GM19452 (cell line): Measurements from ENCODE around the gene MNX1.

Experiments used
- ATAC-seq: cut with Tn5 transposase; IDR thresholded peaks from one replicate; pipeline ENCODE4 v1.9.1; 2021; ENCODE audit not compliant: unreplicated experiment

MNX1 gene

DNA sequence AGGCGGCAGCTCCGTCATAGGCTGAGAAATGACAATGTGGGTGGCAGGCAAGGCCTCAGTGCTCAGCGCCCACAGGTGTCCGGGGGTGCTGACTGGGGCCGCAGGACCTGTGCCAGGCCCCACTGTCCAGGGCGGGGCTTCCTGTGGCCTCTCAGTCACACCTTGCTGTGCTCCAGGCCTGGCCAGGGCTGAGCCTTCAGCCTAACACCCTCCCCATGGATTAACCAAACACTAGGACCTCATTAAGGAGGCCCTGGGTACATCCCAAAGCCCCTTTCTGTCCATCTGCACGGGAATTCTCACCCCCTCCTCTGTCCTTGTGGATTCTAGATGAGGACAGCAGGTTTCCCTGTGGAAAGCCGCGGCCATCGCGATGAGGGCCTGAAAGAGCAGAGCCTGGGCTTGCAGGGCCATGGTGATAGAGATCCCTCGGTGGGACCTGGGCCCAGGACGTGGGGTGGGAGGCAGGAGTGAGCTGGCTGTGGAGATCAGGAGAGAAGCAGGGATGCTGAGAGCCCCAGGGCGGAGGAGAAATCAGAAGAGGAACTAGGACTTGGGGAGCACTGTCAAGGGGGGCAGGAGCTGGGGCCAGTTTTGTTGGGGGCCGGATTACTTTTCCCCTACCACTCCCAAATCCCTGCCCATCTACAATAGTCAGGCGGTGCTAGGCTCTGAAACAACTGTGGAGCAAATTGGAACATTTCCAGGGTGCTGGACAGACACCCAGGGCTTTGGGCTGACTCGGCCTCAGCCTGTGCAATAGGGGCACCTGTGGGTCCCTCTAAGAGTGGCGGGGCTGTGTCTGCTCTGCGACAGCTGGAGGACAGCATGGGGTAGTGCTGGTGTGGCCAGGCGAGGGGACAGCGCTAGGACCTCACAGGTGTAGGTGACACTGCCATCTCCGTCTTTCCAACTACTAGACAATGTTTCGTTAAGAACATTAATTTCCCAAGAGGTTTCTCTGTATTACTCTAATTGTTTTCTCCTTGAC, 23.3 kb upstream of the MNX1 start:
- no peak for ATAC-seq

DNA sequence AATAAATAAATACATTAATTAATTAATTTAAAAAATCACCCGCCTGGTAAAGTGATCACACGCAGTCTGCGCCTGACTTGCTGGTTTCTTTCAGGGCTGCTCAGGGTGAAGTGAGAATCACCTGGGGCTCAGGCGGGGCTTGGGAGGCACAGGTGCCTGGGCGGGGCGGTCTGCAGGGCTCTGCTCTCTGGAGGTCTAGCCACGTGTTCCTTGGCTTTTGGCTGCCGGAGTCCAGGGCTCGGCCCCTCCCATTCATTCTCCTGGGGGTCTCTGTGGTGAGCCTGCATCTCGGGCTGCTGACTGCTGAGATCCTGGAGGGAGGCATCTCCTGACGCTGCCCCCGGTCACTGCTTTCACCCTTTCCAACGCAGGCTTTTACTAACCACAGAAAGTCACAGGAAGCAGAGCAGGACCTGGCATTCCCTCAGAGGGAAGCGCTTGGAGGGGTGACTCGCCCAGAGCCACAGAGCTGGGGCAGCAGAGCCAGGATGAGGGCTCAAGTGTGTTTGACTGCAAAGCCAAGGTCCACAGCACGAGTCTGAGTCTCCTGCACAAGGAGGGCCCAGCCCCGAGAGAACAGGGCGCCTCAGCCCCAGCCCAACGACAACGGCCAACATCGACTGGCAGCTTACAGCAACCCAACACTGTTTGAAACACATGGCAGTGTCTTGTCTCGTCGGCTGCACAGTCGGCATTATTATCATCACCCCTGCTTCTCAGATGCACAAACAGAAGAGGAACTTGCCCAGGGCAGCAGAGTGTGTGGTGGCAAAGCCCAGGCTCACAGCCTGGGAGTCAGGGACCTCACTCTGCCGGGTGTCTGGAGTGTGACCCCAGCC, 22.4 kb upstream of the MNX1 start:
- no peak for ATAC-seq

DNA sequence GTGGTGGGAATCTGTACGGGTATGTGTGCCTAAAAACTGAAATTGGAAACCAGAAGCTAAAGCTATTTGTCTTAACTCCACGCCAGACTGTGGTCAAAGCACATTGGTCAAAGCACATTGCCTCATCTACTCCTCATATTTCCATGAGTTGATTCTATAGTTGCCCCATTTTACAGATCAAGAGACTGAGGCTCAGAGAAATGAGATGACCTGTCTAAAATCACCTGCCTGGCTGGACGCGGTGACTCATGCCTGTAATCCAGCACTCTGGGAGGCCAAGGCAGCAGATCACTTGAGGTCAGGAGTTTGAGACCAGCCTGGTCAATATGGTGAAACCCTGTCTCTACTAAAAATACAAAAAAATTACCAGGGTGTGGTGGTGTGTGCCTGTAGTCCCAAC, 21.7 kb upstream of the MNX1 start:
- ATAC-seq: no peak

DNA sequence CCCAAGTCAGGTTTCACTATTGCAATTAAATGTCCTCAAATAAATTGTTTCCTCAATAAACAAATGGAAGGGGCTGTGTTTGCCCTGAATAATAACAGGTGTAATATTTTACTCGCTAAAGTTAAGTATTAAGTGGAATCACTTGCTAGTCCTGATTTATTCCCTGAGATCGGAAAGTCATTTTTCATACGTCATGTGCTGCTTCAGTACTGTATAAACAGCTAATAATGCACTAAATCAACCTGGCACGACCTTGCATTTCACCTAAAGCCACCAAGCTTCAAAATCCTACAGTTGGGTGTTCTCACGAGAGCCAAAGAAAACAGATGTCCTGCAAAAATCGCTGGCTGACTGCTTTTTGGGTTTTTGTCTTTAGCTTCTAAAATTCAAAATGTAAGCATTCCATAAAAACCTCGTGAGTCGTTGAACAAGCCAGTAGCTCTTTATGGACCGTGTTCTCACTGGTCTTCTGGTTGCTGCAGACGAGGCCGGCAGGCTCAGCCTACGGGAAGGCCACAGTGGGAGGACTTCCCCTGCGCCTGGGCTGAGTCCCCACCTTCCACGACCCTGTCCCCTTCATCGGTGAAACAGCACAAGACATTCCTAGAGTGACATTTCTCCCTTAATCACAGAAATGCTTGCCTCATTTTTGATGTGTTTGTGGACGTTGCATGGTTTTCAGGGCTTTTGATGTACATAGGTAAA, 17.9 kb upstream of the MNX1 start:
- no peak for ATAC-seq

DNA sequence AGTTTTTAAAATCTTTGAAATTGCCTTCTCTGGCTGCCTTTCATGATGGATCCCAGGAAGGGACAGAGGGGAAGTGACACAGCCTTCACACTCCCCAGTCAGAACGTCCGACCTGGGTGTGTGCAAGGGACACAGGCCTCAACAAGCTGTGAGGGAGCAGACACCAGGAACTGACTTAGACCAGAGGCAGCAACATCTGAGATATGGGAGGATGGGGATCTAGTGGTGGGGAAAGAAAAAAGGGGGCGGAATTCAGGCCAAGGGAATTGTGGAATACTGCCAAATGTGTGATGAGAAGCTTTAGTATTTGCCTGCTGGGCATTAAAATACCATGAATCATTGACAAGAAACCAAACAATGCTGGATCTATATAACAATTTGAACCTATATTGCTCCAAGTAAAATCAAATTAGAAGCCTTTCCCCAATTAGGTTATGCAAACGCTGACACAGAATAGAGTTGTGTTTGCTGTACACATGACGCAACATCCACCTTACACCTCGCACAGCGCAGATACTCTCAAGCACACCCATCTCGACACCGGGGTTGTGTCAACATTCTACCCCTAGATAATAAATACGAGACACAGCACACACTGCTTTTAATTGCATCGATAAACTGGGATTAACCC, 17.2 kb upstream of the MNX1 start:
- ATAC-seq: no peak

DNA sequence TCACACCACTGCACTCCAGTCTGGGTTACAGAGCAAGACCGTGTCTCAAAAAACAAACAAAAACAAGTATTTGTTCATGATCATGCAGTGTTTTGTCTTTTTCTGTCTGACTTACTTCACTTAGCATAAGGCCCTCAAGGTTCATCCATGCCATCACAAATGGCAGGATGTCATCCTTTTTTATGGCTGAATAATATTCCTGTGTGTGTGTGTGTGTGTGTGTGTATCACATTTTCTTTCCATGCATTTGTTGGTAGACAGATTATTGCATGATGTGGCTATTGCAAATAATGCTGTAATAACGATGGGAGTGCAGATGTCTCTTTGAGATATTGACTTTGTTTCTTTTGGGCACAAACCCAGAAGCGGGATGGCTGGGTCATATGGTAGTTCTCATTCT, 14.3 kb upstream of the MNX1 start:
- ATAC-seq: no peak

DNA sequence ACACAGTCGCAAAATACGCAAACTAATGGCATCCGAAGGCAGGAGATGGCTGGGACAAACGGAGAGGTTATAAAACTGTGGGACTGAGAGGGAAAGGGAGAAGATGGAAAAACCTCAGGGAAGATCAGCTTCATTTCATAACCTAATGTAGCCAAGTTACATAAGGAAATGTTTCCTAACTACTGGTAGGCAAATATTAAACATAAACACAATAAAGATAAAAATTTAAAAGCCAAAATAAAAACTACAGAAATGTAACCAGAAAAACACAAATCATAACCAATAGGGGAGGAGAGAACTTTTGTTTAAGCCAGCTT, 13.1 kb upstream of the MNX1 start:
- no peak for ATAC-seq

DNA sequence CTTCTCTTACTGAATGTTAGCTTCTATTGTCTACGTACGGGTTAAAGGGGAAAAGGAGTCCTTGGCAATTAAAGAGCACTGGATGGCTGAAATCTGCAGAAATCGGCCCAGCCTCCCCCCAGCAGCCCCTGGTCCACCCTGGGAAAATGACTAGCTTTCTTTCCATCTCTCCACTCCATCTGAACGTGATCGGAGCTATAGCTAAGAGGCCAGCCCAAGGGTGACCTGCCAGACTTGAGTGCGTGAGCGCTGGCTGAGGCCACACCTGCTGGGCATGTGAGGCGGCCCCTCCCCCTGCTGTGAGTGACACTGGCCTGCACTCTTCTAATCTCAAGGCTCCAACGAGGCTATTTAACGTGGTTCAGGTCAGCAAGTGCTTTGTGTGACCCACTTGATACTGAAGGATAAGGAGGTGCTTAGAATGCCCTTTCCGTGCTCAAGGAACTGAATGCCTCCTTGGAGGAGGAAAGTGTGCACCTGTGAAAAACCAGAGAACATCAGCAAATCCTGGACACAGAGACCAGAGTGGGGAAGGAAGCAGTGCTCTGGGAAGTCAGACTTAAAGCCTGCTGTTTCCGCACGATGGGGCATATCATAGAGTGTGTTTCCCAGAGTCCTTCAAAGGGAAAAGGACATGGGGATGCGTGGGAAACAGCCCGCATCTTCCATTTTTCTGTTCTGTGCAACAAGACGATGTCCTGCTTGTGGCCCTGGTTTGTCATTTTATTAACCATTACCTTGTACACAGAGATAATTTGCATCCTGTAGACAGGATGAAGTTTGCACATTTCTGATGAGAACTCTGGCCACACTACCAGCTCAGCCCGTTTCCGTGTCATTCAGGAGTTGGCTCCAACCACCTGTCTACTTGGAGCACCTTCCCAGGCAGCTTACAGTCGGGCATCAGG, 12.5 kb upstream of the MNX1 start:
- ATAC-seq: no peak

DNA sequence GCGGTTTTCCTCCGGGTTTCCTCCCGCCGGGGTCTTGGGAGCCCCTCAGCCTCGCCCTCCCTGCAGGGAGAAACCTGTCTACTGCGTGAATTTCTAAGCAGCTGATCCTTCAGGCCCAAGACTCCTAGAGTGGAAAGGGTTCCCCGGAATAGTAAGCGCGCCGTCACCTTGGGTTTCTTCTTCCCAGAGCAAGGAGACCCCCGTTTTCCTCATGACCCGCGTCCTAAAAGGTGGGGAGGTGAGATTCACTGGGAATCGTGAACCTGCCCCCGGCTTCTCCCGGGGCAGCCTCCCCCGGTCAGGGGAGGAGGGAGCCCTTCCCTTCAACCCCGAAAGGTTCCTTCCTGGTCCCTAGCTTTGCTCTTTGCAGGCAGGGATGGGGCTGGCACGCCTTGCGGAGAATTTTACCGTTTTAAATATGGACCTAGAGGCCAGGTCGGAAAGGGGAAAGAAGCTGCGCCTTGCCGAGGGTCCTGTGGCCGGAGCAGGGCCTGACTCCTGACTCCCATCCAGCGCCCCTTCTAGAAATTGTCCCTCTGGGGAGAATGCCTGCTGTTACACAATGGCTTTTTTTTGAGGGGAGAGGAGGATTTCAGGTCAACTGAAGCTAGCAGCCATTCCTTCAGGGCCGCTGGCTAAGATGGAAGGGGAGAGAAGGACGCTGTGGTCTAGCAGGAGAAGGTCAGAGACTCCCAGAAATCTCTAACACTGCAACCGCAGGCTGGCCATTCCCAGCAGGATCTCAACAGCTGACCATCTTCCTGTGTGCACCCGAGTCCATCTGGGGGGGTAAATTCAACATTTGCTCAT, 11.6 kb upstream of the MNX1 start:
- no peak for ATAC-seq

DNA sequence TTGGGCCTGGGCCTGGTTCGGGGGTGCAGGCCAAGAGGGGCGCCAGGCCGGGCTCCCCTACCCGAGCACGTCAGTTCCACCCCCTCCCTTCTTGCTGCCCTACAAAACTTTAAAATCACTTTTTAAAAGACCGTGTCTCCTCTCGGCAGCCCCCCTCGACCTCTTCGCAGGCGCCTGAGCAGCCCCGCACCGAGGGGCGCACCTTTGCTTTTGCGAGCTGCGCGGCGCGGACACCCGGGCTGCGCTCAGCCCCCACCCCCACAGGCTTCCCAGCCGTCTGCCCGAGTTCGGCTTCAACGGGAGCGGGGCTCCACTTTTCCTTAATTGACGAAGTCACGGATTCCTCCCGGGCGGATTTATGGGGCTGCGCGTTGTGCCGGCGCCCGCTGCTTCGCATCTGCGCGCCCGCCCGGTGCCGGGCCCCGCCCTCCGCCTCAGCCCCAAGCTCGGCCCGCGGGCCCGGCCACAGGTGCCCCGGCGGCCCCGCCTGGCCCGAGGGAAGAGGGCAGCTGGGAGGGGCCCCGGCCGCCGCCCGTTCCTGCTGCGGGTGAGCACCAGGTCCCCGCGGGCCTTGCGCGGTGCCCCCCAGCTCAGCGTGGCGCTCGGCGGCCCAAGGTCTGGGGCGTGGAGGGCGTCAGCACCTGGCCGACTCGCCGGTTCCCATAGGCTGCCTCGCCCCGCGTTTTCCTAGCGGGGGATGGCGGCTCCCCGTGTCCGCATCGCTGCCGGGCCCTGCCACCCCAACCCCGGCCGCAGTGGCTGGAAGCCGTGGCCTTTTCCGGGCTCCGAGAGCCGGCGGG, 10.8 kb upstream of the MNX1 start:
- ATAC-seq: no peak

DNA sequence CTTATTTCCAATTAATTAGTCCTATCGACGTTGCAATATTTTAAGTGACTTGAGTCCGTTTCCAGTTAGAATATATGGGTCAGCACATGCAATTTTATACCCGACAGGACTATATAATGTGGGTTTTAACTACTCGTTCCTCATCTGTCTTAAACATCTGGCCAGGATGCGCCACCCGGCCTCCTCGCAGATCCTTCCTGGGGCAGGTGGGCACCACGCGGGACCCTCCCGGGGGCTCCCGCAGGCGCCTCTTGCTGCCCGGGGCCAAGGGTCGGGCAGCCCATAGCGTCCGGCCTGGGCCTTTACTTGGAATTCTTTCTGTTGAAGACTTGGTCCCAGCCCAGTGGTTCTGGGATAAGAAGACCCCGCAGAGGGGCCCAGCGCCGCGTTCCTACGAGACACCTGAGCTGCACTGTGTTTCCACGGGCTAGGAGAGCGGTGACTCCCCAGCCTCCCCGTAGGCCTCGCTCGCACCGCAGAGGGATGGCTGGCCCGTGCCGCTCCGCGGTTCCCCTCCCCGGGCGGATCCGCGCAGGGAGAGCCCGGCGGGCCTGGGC, 10.1 kb upstream of the MNX1 start:
- ATAC-seq: no peak

DNA sequence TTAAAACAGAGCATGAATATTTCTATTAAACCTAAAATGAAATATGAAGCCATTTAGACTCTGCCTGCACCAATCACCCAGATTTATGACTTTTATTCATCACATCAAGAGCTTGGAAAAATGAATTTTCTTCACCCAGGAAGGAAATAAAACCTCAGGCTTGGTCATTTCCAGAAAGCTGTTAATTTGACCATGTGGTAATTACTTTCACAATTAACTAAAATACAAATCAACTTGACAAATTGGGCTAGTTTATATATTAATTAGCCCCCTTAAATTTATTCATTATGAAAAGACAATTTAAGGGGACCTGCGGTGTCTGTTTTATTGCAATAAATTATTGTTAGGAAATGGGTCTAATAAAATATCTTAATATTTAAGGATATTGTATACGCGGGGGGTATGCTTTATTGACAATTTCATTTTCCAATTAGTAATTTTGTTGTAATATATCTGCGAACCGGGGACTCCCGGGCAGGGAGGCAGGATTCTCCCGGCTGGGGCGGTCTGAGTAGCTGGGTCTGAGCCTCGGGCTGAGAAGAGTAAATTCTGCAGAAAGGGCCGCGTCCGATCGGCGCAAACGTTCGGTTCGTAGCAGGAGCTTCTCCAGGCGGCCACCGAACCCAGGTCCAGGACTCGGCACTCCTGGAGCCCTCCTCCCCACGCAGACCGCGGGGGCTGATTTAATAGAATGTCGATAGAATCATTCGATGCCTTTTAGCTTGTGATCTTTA, 9.4 kb upstream of the MNX1 start:
- ATAC-seq: no peak

DNA sequence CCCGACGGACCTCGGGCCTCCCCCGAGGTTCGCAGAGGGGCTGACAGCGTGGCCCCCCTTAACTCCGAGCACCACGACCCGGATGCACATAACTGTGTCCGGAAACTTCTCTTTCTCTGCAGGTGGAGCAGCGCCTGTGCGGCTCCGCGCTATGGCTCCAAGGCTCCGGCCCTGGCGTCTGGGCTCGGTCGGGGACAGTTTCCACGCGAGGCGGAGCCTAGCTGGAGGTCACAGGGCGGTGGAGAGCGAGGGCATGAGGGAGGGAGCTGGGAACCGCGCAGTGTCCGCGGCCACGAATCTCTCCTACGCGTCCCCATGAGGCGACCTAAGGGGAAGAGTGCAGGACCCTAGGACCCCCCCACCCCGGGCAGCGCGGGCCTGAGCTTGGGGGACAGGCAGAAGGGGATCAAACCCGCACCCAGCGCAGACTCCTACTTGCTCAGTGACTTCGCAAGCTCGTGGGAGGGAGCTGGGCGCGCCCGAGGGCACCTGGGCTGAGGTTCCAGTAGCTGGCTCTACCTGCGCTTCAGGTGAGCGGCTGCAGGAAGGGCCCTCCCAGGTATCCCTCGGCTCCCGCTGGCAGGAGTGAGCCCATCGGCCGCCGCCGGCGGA, 8.6 kb upstream of the MNX1 start:
- ATAC-seq: no peak

DNA sequence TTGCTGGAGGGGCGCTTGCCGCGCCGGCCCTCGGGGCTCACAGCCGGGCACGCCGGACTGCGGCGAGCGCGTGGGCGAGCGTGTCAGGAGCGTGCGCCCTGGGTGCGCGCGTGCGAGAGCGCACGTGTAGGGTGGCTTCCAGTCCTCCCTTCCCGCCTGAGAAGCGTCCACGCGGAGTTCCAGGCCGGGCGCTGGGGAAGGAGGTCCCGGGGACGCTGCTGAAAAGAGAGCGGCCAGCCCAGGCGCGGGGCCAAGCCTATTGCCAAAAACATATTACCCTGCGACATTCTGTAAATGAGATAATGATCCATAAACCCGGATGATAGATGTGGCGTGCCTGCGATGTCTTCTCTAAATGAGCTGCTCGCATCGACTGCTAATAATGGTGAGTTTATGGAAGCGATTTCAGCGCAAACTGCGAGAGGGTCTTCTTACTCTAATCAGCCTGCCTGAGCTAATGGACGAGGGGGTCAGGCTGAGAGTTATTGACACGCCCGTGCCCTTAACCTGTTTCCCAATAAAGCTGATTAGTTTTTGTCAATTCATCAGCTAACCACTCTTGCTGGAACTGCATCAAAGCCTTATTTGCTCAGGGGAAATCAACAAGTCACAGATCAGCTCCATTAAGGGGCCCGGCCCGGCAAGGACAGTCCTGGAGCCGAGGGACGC, 8.0 kb upstream of the MNX1 start:
- no peak for ATAC-seq

DNA sequence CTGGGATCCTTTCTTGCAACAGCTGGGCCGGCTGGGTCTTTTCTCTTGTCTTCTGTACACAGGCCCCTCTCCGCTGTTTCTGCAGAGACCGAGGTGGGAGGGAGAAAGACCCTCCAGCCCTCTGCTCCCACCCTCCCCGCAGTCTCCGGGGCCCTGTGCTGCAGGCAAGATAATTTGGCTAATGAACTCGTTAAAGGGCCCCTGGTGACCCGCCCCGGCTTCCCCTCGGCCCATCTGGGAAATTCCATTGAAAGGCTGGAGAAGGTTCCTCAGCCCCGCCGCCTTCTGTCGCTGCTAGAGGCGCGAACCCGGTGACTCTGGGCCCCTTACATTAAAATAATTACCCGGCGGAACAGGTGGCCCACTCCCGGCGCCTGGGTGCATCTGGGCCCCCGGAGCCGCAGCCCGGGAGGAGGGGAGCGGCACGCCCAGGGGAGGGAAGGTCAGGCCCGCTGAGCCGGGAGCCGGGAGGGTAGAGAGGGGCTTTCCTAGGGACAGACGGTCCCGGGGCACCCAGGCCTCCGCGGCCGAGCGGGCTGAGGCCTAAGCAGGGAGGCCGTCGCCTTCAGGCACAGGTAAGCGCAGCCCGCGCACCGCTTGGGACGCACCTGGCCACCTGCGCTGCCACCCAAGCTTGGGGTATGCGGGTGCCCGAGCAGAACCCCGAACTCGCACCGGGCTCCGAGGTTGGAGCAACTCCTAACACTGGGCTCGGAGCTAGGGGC, 7.3 kb upstream of the MNX1 start:
- ATAC-seq: no peak

DNA sequence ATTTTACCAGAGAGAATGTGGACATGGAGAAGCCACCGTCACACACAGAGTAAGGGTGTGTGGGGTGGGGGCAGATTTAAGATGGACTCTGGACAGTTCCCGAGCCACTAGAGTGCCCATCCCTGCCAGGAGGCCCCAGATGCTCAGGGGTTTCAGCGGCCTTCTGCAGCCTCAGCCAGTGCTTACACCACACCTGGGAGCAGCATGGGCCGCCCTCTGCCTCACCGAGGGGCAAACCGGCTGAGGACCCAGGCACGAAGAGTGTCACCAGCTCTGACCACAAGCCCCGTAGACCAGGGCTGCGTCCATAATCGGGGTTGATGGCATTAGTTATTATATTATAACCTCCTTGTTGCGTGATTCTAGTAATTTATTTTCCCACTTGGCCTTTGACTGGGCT, 6.7 kb upstream of the MNX1 start:
- ATAC-seq: no peak
